ENCODE measurements around the gene PRELID3B. TPM values are rescaled to one million over a fixed set of nuclear protein-coding genes. Genes with fewer than 3 reads are reported as not detected.

The PRELID3B gene
- total and polyA plus RNA-seq, 7 experiments from 2014 or later: 17.6 to 70.4 (median 42.0) TPM

Other genes starting within 250 kb of the PRELID3B start
- 1 to 10 TPM in 3 of 5 experiments, under 1 TPM in 2; 0.13 to 2.0 (median 1.5) TPM for gene GNAS-AS1, start 191.9 kb downstream of the PRELID3B start, total RNA-seq
- gene GNAS-AS1, start 191.9 kb downstream of the PRELID3B start, polyA plus RNA-seq: not detected
- gene GNAS, start 190.1 kb downstream of the PRELID3B start, total RNA-seq: 100 to 1,000 TPM; 694 to 907 (median 775) TPM
- gene GNAS, start 190.1 kb downstream of the PRELID3B start, polyA plus RNA-seq: 100 to 1,000 TPM; 147 to 221 TPM
- 10 to 100 TPM; 84.5 to 96.1 (median 90.8) TPM for gene NELFCD, start 61.5 kb downstream of the PRELID3B start, total RNA-seq
- 10 to 100 TPM; 65.0 to 81.6 TPM for gene NELFCD, start 61.5 kb downstream of the PRELID3B start, polyA plus RNA-seq
- gene CTSZ, start 35.5 kb downstream of the PRELID3B start, total RNA-seq: 100 to 1,000 TPM in 1 of 5 experiments, 10 to 100 TPM in 4; 29.5 to 165 (median 34.1) TPM
- gene CTSZ, start 35.5 kb downstream of the PRELID3B start, polyA plus RNA-seq: 1 to 10 TPM; 1.0 to 3.0 TPM
- gene TUBB1, start 23.4 kb downstream of the PRELID3B start, total RNA-seq: 1 to 10 TPM in 1 of 5 experiments, under 1 TPM in 1, not detected in 3; 0.98 to 9.5 TPM
- under 1 TPM; 0.14 to 0.22 TPM for gene TUBB1, start 23.4 kb downstream of the PRELID3B start, polyA plus RNA-seq
- 10 to 100 TPM; 57.0 to 81.7 (median 67.4) TPM for gene ATP5F1E, start 10.5 kb downstream of the PRELID3B start, total RNA-seq
- 10 to 100 TPM; 31.4 to 75.7 TPM for gene ATP5F1E, start 10.5 kb downstream of the PRELID3B start, polyA plus RNA-seq
- gene ZNF831, start 121.0 kb upstream of the PRELID3B start, total RNA-seq: 10 to 100 TPM in 4 of 5 experiments, 1 to 10 TPM in 1; 8.5 to 37.8 (median 35.5) TPM
- 1 to 10 TPM; 5.6 to 7.8 TPM for gene ZNF831, start 121.0 kb upstream of the PRELID3B start, polyA plus RNA-seq